Neuronal stem cell (in vitro differentiated cells): ENCODE measurements around the gene SNX19.

Experiments used
- DNase-seq: peaks from one replicate; pipeline ENCODE4 v3.0.0-alpha.2; 2013; ENCODE audit warnings: low spot score
- H2AFZ ChIP-seq: one replicate; pipeline ENCODE4 v1.6.1; 2013; ENCODE audit warnings: mild to moderate bottlenecking, low read length, inconsistent platforms
- H2AK5ac ChIP-seq: 2 replicates; pipeline ENCODE4 v1.6.1; 2013; ENCODE audit warnings: low read depth, mild to moderate bottlenecking, inconsistent platforms, low read length, moderate library complexity, mixed read lengths
- H2BK120ac ChIP-seq: 2 replicates; pipeline ENCODE4 v1.6.1; 2013; ENCODE audit warnings: low read depth, mild to moderate bottlenecking, inconsistent platforms, low read length, moderate library complexity, mixed read lengths
- H2BK12ac ChIP-seq: one replicate; pipeline ENCODE4 v1.6.1; 2013; ENCODE audit warnings: low read length, inconsistent platforms
- H2BK15ac ChIP-seq: 2 replicates; pipeline ENCODE4 v1.6.1; 2013; ENCODE audit warnings: mild to moderate bottlenecking, low read length, inconsistent platforms, mixed read lengths
- H2BK5ac ChIP-seq: one replicate; pipeline ENCODE4 v1.6.1; 2013; ENCODE audit warnings: inconsistent platforms, mild to moderate bottlenecking, low read length, moderate library complexity
- H3K14ac ChIP-seq: one replicate; pipeline ENCODE4 v1.6.1; 2013; ENCODE audit warnings: low read length, inconsistent platforms
- H3K18ac ChIP-seq: 2 replicates; pipeline ENCODE4 v1.6.1; 2013; ENCODE audit warnings: low read length, inconsistent platforms
- H3K23ac ChIP-seq: 2 replicates; pipeline ENCODE4 v1.6.1; 2013; ENCODE audit warnings: low read depth, mild to moderate bottlenecking, mixed read lengths, low read length, inconsistent platforms; ENCODE audit not compliant: poor library complexity
- H3K27ac ChIP-seq: replicated peaks from 3 replicates; pipeline ENCODE4 v1.5.1; 2013; ENCODE audit warnings: low read length, inconsistent platforms
- H3K27me3 ChIP-seq, 3 experiments: 2 replicates each; pipeline ENCODE4 v1.6.1; 2013; ENCODE audit warnings: low read length in 3 of 3, mild to moderate bottlenecking in 2 of 3, inconsistent platforms in 1 of 3, low read depth in 1 of 3, mixed read lengths in 1 of 3, moderate library complexity in 1 of 3; ENCODE audit not compliant: control insufficient read depth in 3 of 3, insufficient read depth in 3 of 3
- H3K36me3 ChIP-seq, 2 donors: replicated peaks in 1 of 2; 2 replicates each; pipeline ENCODE4 v1.6.1; 2013; ENCODE audit warnings: low read length in 2 of 2; ENCODE audit not compliant: control insufficient read depth in 2 of 2, insufficient read depth in 2 of 2
- H3K4ac ChIP-seq: 2 replicates; pipeline ENCODE4 v1.6.1; 2013; ENCODE audit warnings: inconsistent platforms, mild to moderate bottlenecking, low read length, moderate library complexity
- H3K4me1 ChIP-seq, 2 donors: 1 replicate in 1 of 2; 2 replicates in 1 of 2; pipeline ENCODE4 v1.6.1; 2013; ENCODE audit warnings: low read length in 2 of 2, low read depth in 1 of 2; ENCODE audit not compliant: control insufficient read depth in 2 of 2, insufficient read depth in 1 of 2
- H3K4me2 ChIP-seq: one replicate; pipeline ENCODE4 v1.6.1; 2013; ENCODE audit warnings: mild to moderate bottlenecking, low read length, inconsistent platforms; ENCODE audit not compliant: insufficient read depth, poor library complexity, severe bottlenecking
- H3K4me3 ChIP-seq, 2 donors: 2 replicates each; pipeline ENCODE4 v1.5.1; 2013; ENCODE audit warnings: low read length in 2 of 2, mild to moderate bottlenecking in 2 of 2, inconsistent platforms in 1 of 2, moderate library complexity in 1 of 2
- H3K79me1 ChIP-seq: one replicate; pipeline ENCODE4 v1.6.1; 2013; ENCODE audit warnings: low read depth, mild to moderate bottlenecking, inconsistent platforms, low read length, moderate library complexity
- H3K9ac ChIP-seq: one replicate; pipeline ENCODE4 v1.6.1; 2013; ENCODE audit warnings: mild to moderate bottlenecking, low read depth, low read length, inconsistent platforms; ENCODE audit not compliant: poor library complexity
- H3K9me3 ChIP-seq, 2 donors: replicated peaks in 1 of 2; 2 replicates each; pipeline versions ENCODE3 to v1.6.1; 2013; ENCODE audit warnings: low read length in 2 of 2, mild to moderate bottlenecking in 2 of 2, inconsistent platforms in 1 of 2, low read depth in 1 of 2, mixed read lengths in 1 of 2, moderate library complexity in 1 of 2; ENCODE audit not compliant: control insufficient read depth in 2 of 2, insufficient read depth in 1 of 2
- H4K8ac ChIP-seq: one replicate; pipeline ENCODE4 v1.6.1; 2013; ENCODE audit warnings: low read depth, mild to moderate bottlenecking, inconsistent platforms, low read length, moderate library complexity
- H4K91ac ChIP-seq: one replicate; pipeline ENCODE4 v1.6.1; 2013; ENCODE audit warnings: low read length, low read depth, mild to moderate bottlenecking, inconsistent platforms; ENCODE audit not compliant: poor library complexity
- WGBS, 2 donors: extraction: QIAGEN DNeasy Blood & Tissue Kit; methylation state at CpG; one replicate each; pipeline ENCODE4 v1.1.7; 2013; ENCODE audit warnings: missing lambda C conversion rate in 2 of 2, mixed read lengths in 1 of 2; ENCODE audit not compliant: insufficient read length in 2 of 2, insufficient replicate concordance in 1 of 2; ENCODE audit errors: extremely low coverage in 2 of 2; 5-methylcytosine and 5-hydroxymethylcytosine counted together

The SNX19 gene

GRCh38 chr11:130892861-130893260 is 23.4 kb downstream of the SNX19 start:
- Histone ChIP-seq H2BK5ac (no peak overlapping the region), H3K27ac (peak overlapping the region; percentile 51), H2AFZ (no peak overlapping the region), H3K4me3 (no peak overlapping the region), H3K27me3 (no peaks in the 10 kb centered on the region), H3K36me3 (peaks cover 6 to 84% of the 10 kb centered on the region in 2 donors), H4K91ac (no peak overlapping the region), H3K9ac (no peak overlapping the region), H3K4ac (no peak overlapping the region), H3K14ac (no peak overlapping the region), H2BK120ac (no peak overlapping the region), H2BK12ac (no peak overlapping the region), H3K79me1 (no peaks in the 10 kb centered on the region), H3K9me3 (no peaks in the 10 kb centered on the region), H2BK15ac (no peak overlapping the region), H3K23ac (no peak overlapping the region), H3K18ac (no peak overlapping the region), H4K8ac (no peak overlapping the region), H3K4me2 (peak overlapping the region; percentile 47), H2AK5ac (no peak overlapping the region), H3K4me1 (peaks cover 20 to 23% of the 10 kb centered on the region in 2 donors)
- peak; percentile 83 for DNase-seq
- no CpG with 5 or more reads among the region's 4 CpGs for WGBS, 2 donors

- H3K4me2 ChIP-seq, result no peak overlapping the region
- H4K91ac ChIP-seq, result no peak overlapping the region
- H3K79me1 ChIP-seq, result no peaks in the 10 kb centered on the region
- no peak for DNase-seq
- no peak overlapping the region for H3K4ac ChIP-seq
- H3K23ac ChIP-seq, result no peak overlapping the region
- H2BK120ac ChIP-seq, result no peak overlapping the region
- H3K14ac ChIP-seq, result no peak overlapping the region
- H3K18ac ChIP-seq, result no peak overlapping the region
- H3K27ac ChIP-seq, result no peak overlapping the region
- no peak overlapping the region for H4K8ac ChIP-seq
- no peak overlapping the region for H2AK5ac ChIP-seq
- WGBS, 2 donors, result no CpG with 5 or more reads among the region's 1 CpG
- H3K9ac ChIP-seq, result no peak overlapping the region
- no peak overlapping the region for H3K4me3 ChIP-seq
- H3K9me3 ChIP-seq, result no peaks in the 10 kb centered on the region
- no peaks in the 10 kb centered on the region for H3K27me3 ChIP-seq
- no peak overlapping the region for H2AFZ ChIP-seq
- H3K4me1 ChIP-seq, result peaks cover 18 to 20% of the 10 kb centered on the region in 2 donors
- peaks cover 5 to 83% of the 10 kb centered on the region in 2 donors for H3K36me3 ChIP-seq
- H2BK12ac ChIP-seq, result no peak overlapping the region
- H2BK15ac ChIP-seq, result no peak overlapping the region
- no peak overlapping the region for H2BK5ac ChIP-seq
Measured at GRCh38 chr11:130891326-130891725, 25.0 kb downstream of the SNX19 start.

- no peak overlapping the region for H3K4me3 ChIP-seq
- H3K27me3 ChIP-seq, result no peaks in the 10 kb centered on the region
- H3K14ac ChIP-seq, result no peak overlapping the region
- H3K9ac ChIP-seq, result no peak overlapping the region
- WGBS, 2 donors, result no CpG with 5 or more reads among the region's 2 CpGs
- H4K8ac ChIP-seq, result no peak overlapping the region
- H3K36me3 ChIP-seq, result peaks cover 2 to 86% of the 10 kb centered on the region in 2 donors
- H4K91ac ChIP-seq, result no peak overlapping the region
- no peak overlapping the region for H3K4me2 ChIP-seq
- peaks cover 20% of the 10 kb centered on the region in 2 donors for H3K4me1 ChIP-seq
- H2BK120ac ChIP-seq, result no peak overlapping the region
- no peak overlapping the region for H3K23ac ChIP-seq
- no peak overlapping the region for H2AFZ ChIP-seq
- no peak for DNase-seq
- no peak overlapping the region for H3K27ac ChIP-seq
- H2BK12ac ChIP-seq, result no peak overlapping the region
- no peak overlapping the region for H2AK5ac ChIP-seq
- no peak overlapping the region for H2BK15ac ChIP-seq
- no peak overlapping the region for H3K18ac ChIP-seq
- no peak overlapping the region for H2BK5ac ChIP-seq
- no peaks in the 10 kb centered on the region for H3K9me3 ChIP-seq
- H3K4ac ChIP-seq, result no peak overlapping the region
- no peaks in the 10 kb centered on the region for H3K79me1 ChIP-seq
Measured at GRCh38 chr11:130890039-130890745, 26.1 kb downstream of the SNX19 start.

GRCh38 chr11:130888790-130889189 is 27.5 kb downstream of the SNX19 start:
- no CpG with 5 or more reads among the region's 3 CpGs for WGBS, 2 donors

More at GRCh38 chr11:130888790-130889189, 27.5 kb downstream of the SNX19 start:
- Histone ChIP-seq H2AFZ (no peak overlapping the region), H3K14ac (no peak overlapping the region), H3K4me3 (no peak overlapping the region), H3K9me3 (no peaks in the 10 kb centered on the region), H3K79me1 (no peaks in the 10 kb centered on the region), H3K36me3 (peaks cover 2 to 84% of the 10 kb centered on the region in 2 donors), H2BK120ac (no peak overlapping the region), H2BK15ac (no peak overlapping the region), H2BK5ac (no peak overlapping the region), H3K4me1 (peaks cover 16 to 17% of the 10 kb centered on the region in 2 donors), H2BK12ac (no peak overlapping the region), H3K9ac (no peak overlapping the region), H4K8ac (no peak overlapping the region), H3K27me3 (no peaks in the 10 kb centered on the region), H2AK5ac (no peak overlapping the region), H3K4me2 (no peak overlapping the region), H3K18ac (no peak overlapping the region), H3K27ac (no peak overlapping the region), H4K91ac (no peak overlapping the region), H3K23ac (no peak overlapping the region), H3K4ac (no peak overlapping the region)
- no peak for DNase-seq
